GM12878 (cell line): ENCODE data around the gene SYNRG. TPM values are rescaled to one million over a fixed set of nuclear protein-coding genes. Genes with fewer than 3 reads are reported as not detected.

ENCODE experiments used
- ATAC-seq: fragments of 200-7000 bp; cut with Tn5 transposase; 3 replicates; pipeline ENCODE4 v1.9.1; 2020; ENCODE audit warnings: mild to moderate bottlenecking, moderate library complexity
- BruUV-seq: library from RNA; stranded (reverse); fragments of 400-500 nt; replicated peaks from 2 replicates; lab custom pipeline; 2021; lab: Mats Ljungman, UMichigan
- CTCF ChIA-PET: fragments of 300-600 bp; sonication (Branson Sonifier 250); formaldehyde crosslinking; extraction: SDS; loops from one replicate; lab custom pipeline; 2021; ENCODE audit warnings: inconsistent platforms; lab: Yijun Ruan, JAX
- POLR2A ChIA-PET: fragments of 350-600 bp; formaldehyde crosslinking; extraction: SDS; loops from one replicate; lab custom pipeline; 2021; ENCODE audit warnings: inconsistent platforms; lab: Charles Lee
- RAD21 ChIA-PET: fragments of 300-600 bp; sonication (Branson Sonifier 250); formaldehyde crosslinking; loops from one replicate; lab custom pipeline; 2023; ENCODE audit warnings: antibody characterized with exemption; ENCODE audit not compliant: unreplicated experiment; lab: Charles Lee
- SMC1A ChIA-PET: fragments of 300-600 bp; sonication (Branson Sonifier 250); formaldehyde crosslinking; loops from one replicate; lab custom pipeline; 2023; ENCODE audit not compliant: unreplicated experiment, uncharacterized antibody; lab: Charles Lee
- DNase-seq: peaks from one replicate; pipeline ENCODE4 v3.0.0-alpha.2; 2011; ENCODE audit warnings: low read depth, low spot score
- FAIRE-seq: peaks from 3 replicates; lab custom pipeline; 2011; peaks lifted over from hg19 to GRCh38; lab: Jason Lieb, UNC
- H2AFZ ChIP-seq: 2 replicates; pipeline ENCODE4 v1.6.0; 2011; ENCODE audit warnings: low read depth, low read length, control low read depth; ENCODE audit not compliant: control insufficient read depth
- H3K27ac ChIP-seq: 2 replicates; pipeline ENCODE4 v1.5.1; 2011; ENCODE audit warnings: control low read depth; ENCODE audit not compliant: control insufficient read depth, insufficient read depth
- H3K27me3 ChIP-seq, 2 experiments: replicated peaks in 1 of 2; 2 replicates each; pipeline versions ENCODE4 v1.6.0 to v1.6.1; 2011; ENCODE audit warnings: low read length in 1 of 2; ENCODE audit not compliant: control insufficient read depth in 2 of 2, insufficient read depth in 2 of 2
- H3K36me3 ChIP-seq, 2 experiments: 2 replicates each; pipeline ENCODE4 v1.5.1; 2011; ENCODE audit warnings: low read length in 1 of 2; ENCODE audit not compliant: control insufficient read depth in 2 of 2, insufficient read depth in 2 of 2
- H3K4me1 ChIP-seq: 2 replicates; pipeline ENCODE4 v1.6.1; 2011; ENCODE audit warnings: mild to moderate bottlenecking, low read length, moderate library complexity, mixed read lengths; ENCODE audit not compliant: control insufficient read depth, insufficient read depth
- H3K4me2 ChIP-seq: 2 replicates; pipeline ENCODE4 v1.6.0; 2011; ENCODE audit warnings: control low read depth; ENCODE audit not compliant: control insufficient read depth, insufficient read depth
- H3K4me3 ChIP-seq: fragments of 200-600 bp; sonication (generic); 2 replicates; pipeline ENCODE4 v1.5.1; 2016
- H3K79me2 ChIP-seq: 2 replicates; pipeline ENCODE4 v1.6.0; 2011; ENCODE audit warnings: low read length; ENCODE audit not compliant: control insufficient read depth, insufficient read depth
- H3K9ac ChIP-seq: 2 replicates; pipeline ENCODE4 v1.8.0; 2011; ENCODE audit warnings: low read length, control low read depth, mixed read lengths; ENCODE audit not compliant: control insufficient read depth, insufficient read depth
- H3K9me3 ChIP-seq: replicated peaks from 3 replicates; pipeline ENCODE4 v1.5.1; 2011; ENCODE audit warnings: mild to moderate bottlenecking, low read length; ENCODE audit not compliant: control insufficient read depth, insufficient read depth
- H4K20me1 ChIP-seq: 2 replicates; pipeline ENCODE4 v1.6.0; 2011; ENCODE audit not compliant: control insufficient read depth, insufficient read depth
- BHLHE40 ChIP-seq, 2 experiments: fragments of 450-650 bp in 1 of 2; IDR thresholded peaks; 2 replicates each; pipeline ENCODE4 v1.6.1; 2011 to 2017; ENCODE audit warnings: low read depth in 2 of 2, borderline replicate concordance in 1 of 2, improper control_type of control experiment in 1 of 2, low read length in 1 of 2, mild to moderate bottlenecking in 1 of 2
- CTCF ChIP-seq, 3 experiments: IDR thresholded peaks in 2 of 3; conservative IDR thresholded peaks in 1 of 3; 2 replicates each; pipeline ENCODE4 v1.5.1; 2011; ENCODE audit warnings: low read depth in 3 of 3, low read length in 3 of 3, mild to moderate bottlenecking in 3 of 3, control low read depth in 2 of 3, moderate library complexity in 2 of 3, inconsistent platforms in 1 of 3, mixed read lengths in 1 of 3; ENCODE audit not compliant: control insufficient read depth in 2 of 3, insufficient read depth in 1 of 3; ENCODE audit errors: extremely low read depth in 1 of 3
- EZH2 ChIP-seq: IDR thresholded peaks from 2 replicates; pipeline ENCODE4 v1.6.1; 2012; ENCODE audit warnings: low read depth, mild to moderate bottlenecking, control low read depth, inconsistent platforms, low read length, borderline replicate concordance; ENCODE audit not compliant: control insufficient read depth
- GABPA ChIP-seq: IDR thresholded peaks from 2 replicates; pipeline ENCODE4 v1.6.1; 2014; ENCODE audit warnings: antibody characterized with exemption, low read depth, mild to moderate bottlenecking, inconsistent platforms
- IKZF1 ChIP-seq: fragments of 450-650 bp; conservative IDR thresholded peaks from 2 replicates; pipeline ENCODE4 v1.6.1; 2017; ENCODE audit warnings: antibody characterized with exemption, mild to moderate bottlenecking
- IRF4 ChIP-seq: IDR thresholded peaks from 2 replicates; pipeline ENCODE4 v1.6.1; 2011; ENCODE audit warnings: low read depth, low read length
- MAX ChIP-seq: IDR thresholded peaks from 2 replicates; pipeline ENCODE4 v1.6.1; 2012; ENCODE audit warnings: low read depth, low read length, improper control_type of control experiment
- MEF2B ChIP-seq: fragments of 450-650 bp; IDR thresholded peaks from 2 replicates; pipeline ENCODE4 v1.6.1; 2018; ENCODE audit warnings: mild to moderate bottlenecking, moderate library complexity; ENCODE audit not compliant: partially characterized antibody, poor library complexity, severe bottlenecking
- NFIC ChIP-seq: IDR thresholded peaks from 2 replicates; pipeline ENCODE4 v1.6.1; 2012; ENCODE audit warnings: low read depth, mild to moderate bottlenecking, inconsistent platforms, low read length, moderate library complexity
- NR2C1 ChIP-seq: fragments of 450-650 bp; IDR thresholded peaks from 2 replicates; pipeline ENCODE4 v1.6.1; 2017; ENCODE audit warnings: antibody characterized with exemption, mild to moderate bottlenecking, moderate library complexity
- PAX8 ChIP-seq: fragments of 450-650 bp; IDR thresholded peaks from 2 replicates; pipeline ENCODE4 v1.6.1; 2017; ENCODE audit warnings: mild to moderate bottlenecking, moderate library complexity
- PML ChIP-seq: IDR thresholded peaks from 2 replicates; pipeline ENCODE4 v1.6.1; 2012; ENCODE audit warnings: low read length, inconsistent platforms
- POLR2AphosphoS2 ChIP-seq: IDR thresholded peaks from 2 replicates; pipeline ENCODE4 v1.6.1; 2011; ENCODE audit warnings: low read depth, mild to moderate bottlenecking, low read length, improper control_type of control experiment, moderate library complexity
- SREBF1 ChIP-seq: IDR thresholded peaks from 2 replicates; pipeline ENCODE4 v1.6.1; 2012; ENCODE audit warnings: mild to moderate bottlenecking, low read length
- TARDBP ChIP-seq: IDR thresholded peaks from 2 replicates; pipeline ENCODE4 v1.6.1; 2016; ENCODE audit warnings: borderline replicate concordance
- YY1 ChIP-seq: IDR thresholded peaks from 2 replicates; pipeline ENCODE4 v1.6.1; 2011; ENCODE audit warnings: low read depth, mild to moderate bottlenecking, low read length
- WGBS: methylation state at CpG from one replicate; pipeline ENCODE4 v1.1.6; 2016; ENCODE audit warnings: low lambda C conversion rate; ENCODE audit not compliant: insufficient replicate concordance, insufficient coverage; ENCODE audit errors: missing lambda C conversion rate; 5-methylcytosine and 5-hydroxymethylcytosine counted together
- in situ Hi-C: fragments of 300-500 bp; cut with MboI; formaldehyde crosslinking; loops from 9 replicates; pipeline ENCODE4 v1.14.3; 2018; ENCODE audit warnings: mixed read lengths
- intact Hi-C: fragments of 100-400 bp; cut with micrococcal nuclease; formaldehyde crosslinking; loops from one replicate; pipeline ENCODE4 v1.14.2; 2022; ENCODE audit not compliant: unreplicated experiment
- polyA plus RNA-seq, 11 experiments: library from polyadenylated mRNA; depleted of rRNA in 4 of 11; unstranded in 6 of 11; stranded (reverse) in 5 of 11; fragments of >200 nt; fragmentation: Nextera tagmentation in 4 of 11; fragmentation: Illumina TruSeq in 1 of 11; extraction: Ambion mirVana in 4 of 11; extraction: Trizol in 1 of 11; gene quantifications; 1 replicate in 1 of 11; 2 replicates in 10 of 11; pipeline versions ENCODE4 v1.2.1 to v1.2.3, GENCODE V29; 2011 to 2016; ENCODE audit warnings: inconsistent platforms in 2 of 11, missing spikeins in 2 of 11, low read depth in 1 of 11
- total RNA-seq, 4 experiments: library from RNA; depleted of rRNA in 3 of 4; stranded (reverse); fragments of >200 nt in 3 of 4; fragmentation: Illumina TruSeq in 1 of 4; extraction: Trizol in 1 of 4; gene quantifications; 2 replicates each; pipeline versions ENCODE4 v1.2.1 to v1.2.3, GENCODE V29; 2013 to 2021
- TF ChIP-seq, protein P1 (sequence below): fragments of 450-650 bp; IDR thresholded peaks from 2 replicates; pipeline ENCODE4 v1.6.1; 2016; ENCODE audit warnings: mild to moderate bottlenecking, moderate library complexity, borderline replicate concordance

Gene SYNRG
- total and polyA plus RNA-seq, 10 of the 15 experiments (the other 5 are each of a cell fraction or from before 2014, with no cell fraction given) = 5.2 to 40.4 (median 26.7) TPM

DNA sequence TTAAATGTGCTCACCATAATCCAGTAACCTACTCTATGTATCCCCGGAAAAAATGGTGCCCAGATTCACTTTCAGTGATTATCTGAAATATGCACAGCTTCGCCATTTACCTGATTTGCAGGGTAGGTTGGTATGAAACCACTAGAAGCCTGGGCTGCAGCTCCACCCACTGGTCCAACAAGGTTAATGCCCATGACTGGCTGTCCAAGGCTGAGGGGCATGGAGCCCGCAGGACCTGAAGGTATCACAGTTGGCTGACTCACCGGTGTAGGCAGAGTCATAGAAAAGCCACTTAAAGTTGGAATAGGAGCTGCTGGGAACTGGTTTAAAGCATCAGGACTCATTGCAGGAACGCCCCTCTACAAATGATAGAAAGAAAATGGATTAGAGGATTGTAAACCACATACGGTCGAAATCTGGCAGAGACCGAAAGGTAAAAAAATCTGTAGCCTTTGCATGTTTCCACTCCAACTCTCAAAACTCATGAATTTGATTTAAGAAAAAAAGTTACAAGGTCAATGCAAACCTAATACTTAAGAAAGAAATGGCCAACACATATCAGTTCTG lies 38.6 kb downstream of the SYNRG start (continued):
- no peak for TF ChIP-seq YY1
- TF ChIP-seq IRF4 = no peak
- TF ChIP-seq, protein P1, sequence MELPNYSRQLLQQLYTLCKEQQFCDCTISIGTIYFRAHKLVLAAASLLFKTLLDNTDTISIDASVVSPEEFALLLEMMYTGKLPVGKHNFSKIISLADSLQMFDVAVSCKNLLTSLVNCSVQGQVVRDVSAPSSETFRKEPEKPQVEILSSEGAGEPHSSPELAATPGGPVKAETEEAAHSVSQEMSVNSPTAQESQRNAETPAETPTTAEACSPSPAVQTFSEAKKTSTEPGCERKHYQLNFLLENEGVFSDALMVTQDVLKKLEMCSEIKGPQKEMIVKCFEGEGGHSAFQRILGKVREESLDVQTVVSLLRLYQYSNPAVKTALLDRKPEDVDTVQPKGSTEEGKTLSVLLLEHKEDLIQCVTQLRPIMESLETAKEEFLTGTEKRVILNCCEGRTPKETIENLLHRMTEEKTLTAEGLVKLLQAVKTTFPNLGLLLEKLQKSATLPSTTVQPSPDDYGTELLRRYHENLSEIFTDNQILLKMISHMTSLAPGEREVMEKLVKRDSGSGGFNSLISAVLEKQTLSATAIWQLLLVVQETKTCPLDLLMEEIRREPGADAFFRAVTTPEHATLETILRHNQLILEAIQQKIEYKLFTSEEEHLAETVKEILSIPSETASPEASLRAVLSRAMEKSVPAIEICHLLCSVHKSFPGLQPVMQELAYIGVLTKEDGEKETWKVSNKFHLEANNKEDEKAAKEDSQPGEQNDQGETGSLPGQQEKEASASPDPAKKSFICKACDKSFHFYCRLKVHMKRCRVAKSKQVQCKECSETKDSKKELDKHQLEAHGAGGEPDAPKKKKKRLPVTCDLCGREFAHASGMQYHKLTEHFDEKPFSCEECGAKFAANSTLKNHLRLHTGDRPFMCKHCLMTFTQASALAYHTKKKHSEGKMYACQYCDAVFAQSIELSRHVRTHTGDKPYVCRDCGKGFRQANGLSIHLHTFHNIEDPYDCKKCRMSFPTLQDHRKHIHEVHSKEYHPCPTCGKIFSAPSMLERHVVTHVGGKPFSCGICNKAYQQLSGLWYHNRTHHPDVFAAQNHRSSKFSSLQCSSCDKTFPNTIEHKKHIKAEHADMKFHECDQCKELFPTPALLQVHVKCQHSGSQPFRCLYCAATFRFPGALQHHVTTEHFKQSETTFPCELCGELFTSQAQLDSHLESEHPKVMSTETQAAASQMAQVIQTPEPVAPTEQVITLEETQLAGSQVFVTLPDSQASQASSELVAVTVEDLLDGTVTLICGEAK = no peak
- no peak for TF ChIP-seq POLR2AphosphoS2
- no peak for TF ChIP-seq PML

DNA sequence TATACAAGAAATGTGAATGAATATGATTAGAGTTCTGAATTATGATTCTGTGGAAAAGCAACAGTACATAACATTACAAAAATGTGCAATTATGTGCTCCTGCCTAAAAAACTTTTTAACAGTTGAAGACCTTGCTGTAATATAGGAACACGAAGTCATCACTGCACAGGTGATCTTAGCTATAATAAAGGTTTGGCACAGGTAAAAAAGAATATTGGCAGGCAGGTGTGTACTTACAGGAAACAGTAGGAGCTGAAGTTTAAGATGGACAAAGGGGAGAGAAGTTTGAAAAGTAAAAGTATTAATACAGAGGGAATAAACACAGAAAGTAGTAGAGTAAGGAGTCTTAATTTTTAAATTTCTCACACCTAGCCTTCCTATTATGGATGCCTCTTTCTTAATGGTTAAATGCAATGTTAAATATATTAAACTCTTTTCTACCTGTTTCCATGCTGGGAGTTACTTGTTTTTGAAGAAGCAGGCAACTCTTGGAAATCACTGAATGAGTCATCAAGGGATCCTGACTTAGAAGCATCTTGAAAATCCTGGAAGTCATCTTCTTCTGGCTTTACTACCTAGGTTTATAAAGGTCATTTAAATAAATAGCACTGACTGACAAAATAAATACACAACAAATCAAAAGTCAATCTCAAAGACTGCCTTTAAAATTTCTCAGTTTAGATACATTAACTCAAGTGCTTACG lies 40.7 kb downstream of the SYNRG start:
- ChIA-PET CTCF (interaction anchor here (0.9 to 2.8 kb wide), 4 partner anchors 14 to 195 kb away, joined by 3 to 18 read pairs (median 8); no protein-coding TSS in a partner anchor), SMC1A (interaction anchor here (1.4 to 1.8 kb wide), 2 partner anchors 10 to 40 kb away, joined by 3 to 4 read pairs; no protein-coding TSS in a partner anchor), RAD21 (no interaction called here), POLR2A (no interaction called here)
- no peak for FAIRE-seq
- Histone ChIP-seq H4K20me1 (no peaks in the 10 kb centered on the region), H3K27me3 (no peaks in the 10 kb centered on the region), H3K4me3 (no peak overlapping the region), H3K79me2 (no peaks in the 10 kb centered on the region), H3K9ac (no peak overlapping the region), H3K36me3 (peaks cover 2 to 26% of the 10 kb centered on the region in 2 experiments), H3K4me2 (no peak overlapping the region), H3K4me1 (no peaks in the 10 kb centered on the region), H3K9me3 (no peaks in the 10 kb centered on the region), H3K27ac (no peak overlapping the region), H2AFZ (no peak overlapping the region)
- intact Hi-C loops (no loop called here), in situ Hi-C loops (no loop called here)
- no TSS peak for BruUV-seq
- DNase-seq = no peak
- no peak for ATAC-seq
- WGBS = 96% methylated on average over 2 of the region's 2 CpGs
- no peak for TF ChIP-seq MAX
- TF ChIP-seq MEF2B = no peak
- TF ChIP-seq SREBF1 = no peak
- TF ChIP-seq PAX8 = no peak
- TF ChIP-seq EZH2 = no peak
- no peak for TF ChIP-seq NFIC
- no peak for TF ChIP-seq IKZF1
- no peak for TF ChIP-seq CTCF (IDR thresholded peaks at IDR 0.05 in 2 of 3, conservative IDR thresholded peaks at IDR 0.05 in 1 of 3; ENCODE audit: control insufficient read depth in 2 of 3, extremely low read depth in 1 of 3, insufficient read depth in 1 of 3, low read depth in 3 of 3, low read length in 3 of 3)
- TF ChIP-seq BHLHE40 (IDR thresholded peaks at IDR 0.05; ENCODE audit: borderline replicate concordance in 1 of 2, low read depth in 2 of 2, low read length in 1 of 2) = no peak
- TF ChIP-seq TARDBP = no peak
- TF ChIP-seq GABPA = no peak
- TF ChIP-seq NR2C1 = no peak
